Hypothalamus (tissue), 51 donors: ENCODE results near the gene SKIC8.

Source experiments
- DNase-seq, 51 donors: peaks; one replicate each; lab custom pipeline; 2025; lab: John Stamatoyannopoulos, UW

Gene SKIC8

DNA sequence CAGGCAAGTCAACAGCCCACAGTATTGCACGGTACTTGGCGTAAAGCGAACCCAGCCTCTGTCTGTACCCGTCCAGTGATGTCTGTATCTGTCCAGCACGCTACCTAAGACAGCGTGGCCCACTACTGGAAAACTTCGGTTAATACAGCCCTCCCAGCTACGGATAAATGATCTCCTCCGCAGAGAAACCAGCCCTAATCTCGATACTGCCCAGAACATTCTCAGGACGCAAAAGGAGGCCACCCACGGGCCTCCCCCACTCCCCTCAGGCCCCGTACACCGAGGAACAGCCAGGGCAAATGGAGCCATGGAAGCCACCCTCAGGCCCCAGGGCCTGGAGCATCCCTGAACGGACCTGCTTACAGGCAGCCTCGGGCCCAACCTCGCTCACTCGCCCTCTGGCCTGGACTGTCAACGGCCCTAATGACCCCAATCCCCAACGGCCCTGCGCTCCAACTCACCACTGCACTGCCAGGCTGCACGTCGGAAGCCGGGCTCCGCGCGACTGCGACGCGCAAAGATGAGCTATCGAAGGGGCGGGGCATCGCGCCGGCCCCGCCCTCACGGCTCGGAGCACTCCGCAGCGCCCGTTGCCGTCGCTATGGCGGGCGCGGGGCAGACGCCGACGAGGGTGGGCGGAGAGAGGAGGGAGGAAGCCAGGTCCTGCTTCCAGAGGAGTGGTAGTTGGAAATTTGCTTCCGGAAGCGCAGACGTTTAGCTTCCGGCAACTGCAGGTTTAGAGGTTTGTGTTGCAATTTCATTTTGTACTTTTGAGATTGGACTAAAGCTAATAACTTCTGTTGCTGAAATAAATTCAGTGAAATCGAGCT lies at the start of gene SKIC8:
TSS of gene SKIC8 (minus strand) at position 509 of the 830 bp plus-strand sequence. CDS start 3,923 bp downstream, outside the sequence.
- DNase-seq, result peak; percentile 27 to 91 (median 79)

DNA sequence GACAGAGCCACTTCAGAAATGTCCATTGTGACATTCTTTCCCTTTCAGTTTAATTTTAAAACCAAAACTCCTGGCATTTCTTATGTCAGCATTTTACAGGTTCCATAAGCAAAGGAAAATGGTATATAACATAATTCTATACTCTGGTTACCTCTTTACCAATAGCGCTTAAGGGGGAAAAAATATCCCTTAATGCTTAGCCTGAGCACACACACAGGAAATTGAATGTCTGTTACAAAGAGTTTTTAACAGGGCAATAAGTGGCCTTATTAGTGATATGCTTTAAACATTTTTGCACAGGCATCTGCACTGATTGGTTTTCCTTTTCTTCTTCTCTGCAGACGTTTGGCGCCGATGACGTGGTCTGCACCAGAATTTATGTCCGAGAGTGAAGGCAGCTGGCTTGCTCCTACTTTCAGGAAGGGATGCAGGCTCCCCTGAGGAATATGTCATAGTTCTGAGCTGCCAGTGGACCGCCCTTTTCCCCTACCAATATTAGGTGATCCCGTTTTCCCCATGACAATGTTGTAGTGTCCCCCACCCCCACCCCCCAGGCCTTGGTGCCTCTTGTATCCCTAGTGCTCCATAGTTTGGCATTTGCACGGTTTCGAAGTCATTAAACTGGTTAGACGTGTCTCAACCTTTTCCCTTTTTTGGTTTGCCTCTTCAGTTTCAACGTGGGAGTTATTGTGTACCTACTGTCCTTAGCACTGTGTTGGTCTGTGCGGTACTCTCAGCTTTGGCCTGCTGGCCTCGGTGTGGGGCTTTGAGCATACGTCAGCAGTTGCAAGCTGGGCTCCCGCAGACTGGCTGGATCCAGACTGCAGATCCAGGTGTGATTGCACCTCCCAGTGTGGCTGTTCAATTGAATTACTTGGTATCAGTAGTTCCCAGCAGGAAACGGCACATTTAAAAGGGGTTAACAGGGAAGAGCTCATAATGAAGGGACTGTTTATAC lies 48.5 kb upstream of the SKIC8 start:
- DNase-seq, result no peak

DNA sequence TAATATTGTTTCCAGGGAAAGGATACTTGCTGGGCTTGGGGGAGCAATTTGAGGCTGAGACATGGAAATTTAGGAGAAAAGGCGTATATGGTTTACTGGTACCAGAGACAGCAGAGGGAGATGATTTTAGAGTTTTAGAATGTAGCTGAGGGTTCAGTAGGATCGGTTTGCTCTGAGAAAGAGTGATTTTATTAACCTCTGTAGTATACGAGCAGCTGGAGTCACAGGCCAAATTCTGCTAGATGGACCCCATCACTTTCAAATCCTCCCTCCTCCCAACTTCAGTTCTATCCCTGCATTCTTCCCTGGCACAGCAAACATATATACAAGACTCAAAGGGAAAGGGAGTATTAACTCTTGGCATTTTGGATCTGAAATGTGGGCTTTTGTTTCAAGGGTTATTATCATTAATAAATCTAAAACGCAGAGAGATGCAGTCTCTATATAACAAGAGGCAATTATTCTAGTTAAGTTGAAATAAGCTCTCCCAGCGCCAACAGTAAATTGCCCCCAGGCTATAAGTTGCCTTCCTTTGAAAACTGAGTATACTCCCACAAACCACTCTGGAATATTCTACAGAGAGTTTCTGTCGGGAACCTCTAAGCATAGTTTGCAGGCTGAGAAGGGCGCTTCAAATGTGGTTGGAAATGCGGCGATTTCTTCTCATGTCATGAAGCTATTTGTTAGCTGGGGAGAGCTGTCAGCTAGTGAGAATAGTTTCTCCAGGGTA lies 46.2 kb upstream of the SKIC8 start:
- no peak for DNase-seq

DNA sequence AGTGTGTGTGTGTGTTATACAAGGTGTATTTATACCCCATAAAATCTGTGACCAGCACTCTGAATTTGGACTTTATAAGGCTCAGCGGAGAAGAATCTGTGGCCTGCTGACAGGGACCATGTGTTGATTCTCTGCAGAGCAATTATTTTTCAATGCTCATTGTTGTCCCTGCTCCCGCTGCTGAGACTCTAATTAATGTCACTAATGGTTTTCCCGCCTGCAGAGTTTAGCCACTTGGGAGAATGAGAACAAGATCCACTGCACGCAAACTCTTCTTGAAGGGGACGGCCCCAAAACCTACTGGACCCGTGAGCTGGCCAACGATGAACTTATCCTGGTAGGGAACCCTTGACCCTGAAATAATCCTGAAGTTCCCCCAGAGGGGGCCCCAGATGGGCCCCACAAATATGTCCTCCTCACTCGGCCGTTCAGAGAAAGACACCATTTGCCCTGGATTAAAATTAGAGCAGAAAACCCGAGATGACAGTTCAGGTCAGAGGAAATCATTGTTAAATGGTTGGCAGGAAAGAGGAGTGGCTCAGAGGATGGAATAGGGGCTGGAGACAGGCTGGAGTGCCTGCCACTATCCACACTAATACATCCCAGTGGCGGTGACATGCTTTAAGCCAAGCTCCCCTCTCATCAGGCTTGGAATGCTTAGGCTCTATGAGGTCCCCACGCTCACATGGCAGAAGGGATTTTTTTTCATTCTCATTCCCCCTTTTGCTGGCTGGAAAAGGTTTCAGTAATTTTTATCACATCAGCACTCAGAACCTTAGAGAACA lies 44.1 kb upstream of the SKIC8 start:
- no peak for DNase-seq

DNA sequence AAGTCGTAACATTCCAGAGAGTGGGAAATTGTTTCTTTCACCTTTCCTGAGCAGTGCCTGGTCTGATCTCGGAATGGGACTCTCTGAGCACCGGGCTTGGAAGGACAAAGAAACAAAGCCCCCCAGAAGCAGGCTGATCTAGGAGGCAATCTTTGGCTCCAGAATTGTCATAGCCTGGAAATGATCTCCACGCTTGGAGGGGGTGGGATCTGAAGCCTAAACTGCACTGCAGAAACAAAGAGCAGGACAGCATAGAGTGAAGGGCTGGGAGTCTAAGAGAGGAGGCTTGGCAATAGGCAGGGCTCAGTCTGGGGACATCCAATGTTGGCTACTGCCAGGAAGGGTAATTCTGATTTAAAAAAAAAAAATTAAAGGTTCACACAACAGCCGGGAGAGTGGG lies 42.6 kb upstream of the SKIC8 start:
- DNase-seq, result no peak

DNA sequence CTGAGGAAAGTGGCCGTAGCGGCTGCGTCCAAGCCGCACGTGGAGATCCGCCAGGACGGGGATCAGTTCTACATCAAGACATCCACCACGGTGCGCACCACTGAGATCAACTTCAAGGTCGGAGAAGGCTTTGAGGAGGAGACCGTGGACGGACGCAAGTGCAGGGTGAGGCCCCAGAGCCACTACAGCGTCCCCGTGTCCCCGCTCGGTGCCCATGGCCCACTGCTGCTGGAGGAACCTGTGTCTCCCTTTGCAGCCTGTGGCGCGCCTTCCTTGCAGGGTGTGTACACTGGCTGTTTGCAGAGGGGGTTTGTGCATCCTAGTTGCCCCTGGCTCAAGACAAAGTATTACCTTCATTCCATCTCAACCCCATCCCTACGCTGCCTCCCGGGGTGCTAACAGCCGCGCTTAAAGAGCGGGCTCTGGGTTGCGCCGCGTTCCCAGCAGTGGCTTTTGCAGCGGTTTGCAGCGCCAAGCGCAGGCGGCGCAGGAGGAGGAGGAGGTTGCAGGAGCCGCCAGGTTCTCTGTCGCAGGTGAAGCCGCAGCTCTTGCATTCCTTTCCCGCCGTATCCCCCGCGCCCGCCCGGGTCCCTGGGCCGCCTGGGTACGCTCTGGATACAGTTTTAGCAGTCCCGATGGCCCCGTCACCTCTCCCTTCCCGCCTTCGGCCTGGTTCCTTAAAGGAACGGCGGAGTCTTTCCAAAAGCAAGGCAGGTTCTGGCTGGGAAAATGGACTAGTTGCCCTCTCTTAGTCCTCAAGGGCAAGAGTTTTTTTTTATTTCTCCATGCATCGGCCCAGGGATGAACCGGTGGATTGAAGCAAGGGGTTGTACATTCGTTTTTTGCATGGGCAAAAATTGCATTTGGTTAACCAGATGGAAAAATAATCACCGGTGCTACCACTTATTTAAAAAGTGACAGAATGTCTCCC lies 41.9 kb upstream of the SKIC8 start:
- DNase-seq, result peak in 3 of 51 donors; percentile 21 to 34 (median 22)

DNA sequence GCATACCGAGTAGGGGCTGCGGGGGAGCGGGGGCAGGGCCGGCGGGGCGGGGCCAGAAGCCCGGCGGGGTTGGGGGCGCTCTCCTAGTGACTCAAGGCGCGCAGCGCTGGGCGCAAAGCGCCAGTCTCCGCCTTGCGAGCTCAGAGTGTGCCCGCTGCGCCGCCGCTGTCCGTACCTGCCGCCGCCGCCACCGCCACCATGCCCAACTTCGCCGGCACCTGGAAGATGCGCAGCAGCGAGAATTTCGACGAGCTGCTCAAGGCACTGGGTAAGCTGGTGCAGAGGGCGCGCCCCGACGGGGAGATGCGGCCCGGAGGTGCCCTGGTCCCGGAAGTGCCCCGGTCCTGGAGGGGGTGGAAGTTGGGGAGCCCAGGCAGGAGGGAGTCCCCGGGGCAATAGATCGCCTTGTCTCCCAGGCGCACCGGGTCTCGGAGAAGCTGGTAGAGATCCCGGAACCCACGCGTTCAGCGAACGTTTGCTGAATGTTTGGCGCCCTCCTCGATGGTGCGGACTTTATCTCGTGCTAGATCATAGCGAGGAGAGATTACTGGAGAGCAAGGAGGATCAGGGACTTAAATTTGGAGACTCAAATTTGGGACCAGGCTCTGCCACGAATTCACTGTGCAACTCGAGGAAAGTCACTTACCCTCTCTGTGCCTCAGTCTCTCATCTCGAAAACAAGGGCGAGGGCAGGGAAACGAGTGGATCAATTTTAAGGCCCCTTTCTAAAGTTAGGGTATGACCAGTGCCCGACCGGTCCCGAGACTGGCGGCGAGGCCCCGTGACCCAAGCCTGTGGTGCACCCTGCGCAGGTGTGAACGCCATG lies 41.0 kb upstream of the SKIC8 start, which contains the start of gene CRABP1:
TSS of gene CRABP1 (plus strand) at position 123 of the 826 bp plus-strand sequence. CDS start at position 199, 76 bp downstream.
- DNase-seq, result peak in 2 of 51 donors; percentile 11

DNA sequence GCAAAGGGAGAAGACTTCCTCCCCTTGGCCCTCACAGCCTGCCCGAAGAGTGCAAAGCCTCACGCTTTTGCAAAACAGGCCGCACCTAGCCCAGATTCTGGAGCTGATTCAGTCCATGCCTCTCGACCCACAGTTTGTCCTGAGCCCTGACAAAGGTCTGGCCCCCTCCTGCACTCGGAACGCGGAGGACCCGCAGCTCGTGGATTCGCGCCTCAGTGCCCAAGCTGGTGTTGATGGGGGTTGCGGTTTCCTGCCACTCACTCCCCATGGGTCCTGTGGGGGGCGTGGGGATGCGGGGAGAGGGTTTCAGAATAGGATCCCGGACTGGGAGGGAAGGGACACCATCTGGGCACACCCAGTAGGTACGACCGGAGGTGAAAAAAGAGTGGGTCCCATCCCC lies 40.1 kb upstream of the SKIC8 start:
- DNase-seq, result no peak

DNA sequence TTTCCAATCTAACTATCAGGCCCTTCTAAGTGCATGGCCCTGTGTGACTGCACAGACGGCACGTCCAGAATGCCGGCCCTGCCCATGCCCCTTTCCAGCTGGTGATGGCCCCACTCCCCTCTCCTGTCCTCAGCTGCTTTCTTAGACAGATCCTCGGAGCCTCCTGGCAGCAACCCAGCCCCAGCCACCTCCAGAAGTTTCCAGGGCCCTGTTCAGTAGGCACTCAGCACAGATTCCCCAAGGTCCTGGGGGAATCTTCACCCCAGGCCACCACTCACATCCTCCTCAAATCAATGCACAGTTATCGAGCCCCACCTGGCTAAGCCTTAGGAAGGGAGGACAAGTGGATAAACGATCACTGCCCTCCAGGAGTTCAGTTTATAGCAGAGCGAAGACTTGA lies 39.4 kb upstream of the SKIC8 start:
- no peak for DNase-seq

DNA sequence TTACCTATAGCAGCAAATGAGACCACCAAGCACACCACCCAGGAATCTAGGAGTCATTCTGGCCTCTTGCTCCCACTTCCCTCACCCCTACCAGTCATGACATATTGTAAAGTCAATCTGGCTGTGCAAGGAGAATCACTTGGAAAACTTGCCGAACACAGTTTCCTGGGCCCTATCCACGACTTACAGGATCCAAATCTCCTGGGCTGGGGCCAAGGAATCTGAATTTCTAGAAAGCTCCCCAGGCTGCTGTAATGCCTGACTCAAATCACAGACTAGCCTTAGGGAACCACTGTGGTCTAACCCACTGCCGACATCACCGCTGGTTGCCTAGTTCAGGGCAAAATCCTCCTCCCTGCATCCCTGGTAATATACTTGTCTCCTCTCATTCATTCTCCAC lies 36.6 kb upstream of the SKIC8 start:
- no peak for DNase-seq

DNA sequence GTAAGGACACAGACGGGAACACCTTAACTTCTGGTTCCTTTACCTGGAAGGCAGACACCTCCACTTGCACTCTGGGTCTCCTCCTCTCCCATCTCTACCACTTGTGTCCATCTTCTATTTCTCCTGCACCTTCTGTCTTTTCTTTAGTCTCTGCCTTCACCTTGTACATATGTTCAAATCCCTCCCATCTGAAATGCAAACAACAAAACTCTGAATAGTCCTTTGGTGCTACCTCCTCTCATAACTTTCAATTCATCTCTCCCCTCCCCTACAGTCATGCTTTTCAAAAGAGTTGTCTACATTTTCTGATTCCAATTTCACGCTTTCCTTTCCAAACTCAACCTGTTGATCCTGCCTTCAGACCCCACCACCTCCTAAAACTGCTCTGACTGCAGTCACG lies 35.4 kb upstream of the SKIC8 start:
- no peak for DNase-seq

DNA sequence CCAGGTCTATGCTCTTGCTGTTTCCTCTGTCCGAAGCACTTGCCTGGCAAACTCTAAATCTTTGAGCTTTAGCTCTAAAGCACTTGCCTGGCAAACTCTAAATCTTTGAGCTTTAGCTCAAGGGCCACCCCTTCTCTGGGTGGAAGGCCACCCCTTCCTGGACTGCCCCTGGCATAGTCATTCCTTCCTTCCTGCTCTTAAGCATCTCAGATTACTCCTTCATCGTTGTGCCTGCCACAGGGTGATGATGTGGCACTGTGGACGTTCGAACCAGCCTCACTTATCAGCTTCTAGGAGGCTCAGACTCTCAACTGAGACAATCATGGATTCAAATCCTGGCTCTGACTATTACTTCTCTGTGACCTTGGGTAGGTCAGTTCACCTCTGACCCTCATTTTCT lies 30.2 kb upstream of the SKIC8 start:
- no peak for DNase-seq

DNA sequence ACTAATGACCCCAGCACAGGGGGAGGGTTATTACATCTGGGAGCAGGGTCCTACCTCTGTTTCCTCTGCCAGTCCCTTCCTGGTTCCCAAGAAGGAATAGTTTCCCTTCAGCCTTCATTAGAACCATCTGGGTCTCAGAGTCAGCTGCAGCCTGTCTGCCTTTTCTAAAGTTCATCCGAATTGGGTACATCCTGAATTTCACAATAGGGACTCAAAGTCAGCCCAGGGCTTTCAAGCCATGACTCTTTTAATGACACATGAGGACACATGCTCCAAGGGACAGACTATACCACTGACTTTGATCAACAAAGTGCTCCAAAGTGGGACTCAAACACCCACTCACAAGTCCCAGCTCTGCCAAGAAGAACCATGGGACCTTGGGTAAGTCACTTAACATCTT lies 28.1 kb upstream of the SKIC8 start:
- DNase-seq, result no peak

DNA sequence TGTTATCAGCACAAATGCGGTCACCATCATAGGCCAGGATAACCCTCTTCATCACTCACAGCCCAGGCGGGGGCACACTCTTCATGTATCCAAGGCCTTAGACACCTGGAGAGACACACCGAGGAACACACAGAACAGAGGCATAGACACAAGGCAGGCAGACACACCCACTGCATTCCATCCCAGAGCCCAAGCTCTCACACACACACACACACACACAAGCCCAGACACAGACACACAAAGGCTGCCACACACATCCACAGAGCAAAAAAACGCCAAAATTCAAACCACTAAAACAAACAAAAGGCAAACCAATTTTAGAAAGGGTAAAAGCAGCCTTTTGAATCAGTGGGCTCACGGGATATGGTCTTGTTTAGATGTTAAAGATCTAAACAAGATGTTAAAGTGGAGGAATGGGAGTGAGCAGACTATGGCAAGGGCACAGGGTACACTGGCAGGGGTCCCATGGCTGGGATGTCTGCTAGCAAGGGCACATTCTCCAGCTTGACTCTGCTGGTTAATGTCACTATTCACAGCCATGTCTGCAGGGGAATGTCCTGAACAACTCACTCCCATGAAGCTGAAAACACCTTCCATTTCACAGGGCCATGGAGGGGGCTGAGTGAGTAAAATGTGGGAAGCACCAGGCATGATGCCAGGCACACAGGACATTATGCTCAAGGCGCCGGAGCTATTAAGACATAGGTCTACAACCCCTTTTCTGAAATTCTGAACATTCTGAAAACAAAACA lies 25.9 kb upstream of the SKIC8 start:
- no peak for DNase-seq

DNA sequence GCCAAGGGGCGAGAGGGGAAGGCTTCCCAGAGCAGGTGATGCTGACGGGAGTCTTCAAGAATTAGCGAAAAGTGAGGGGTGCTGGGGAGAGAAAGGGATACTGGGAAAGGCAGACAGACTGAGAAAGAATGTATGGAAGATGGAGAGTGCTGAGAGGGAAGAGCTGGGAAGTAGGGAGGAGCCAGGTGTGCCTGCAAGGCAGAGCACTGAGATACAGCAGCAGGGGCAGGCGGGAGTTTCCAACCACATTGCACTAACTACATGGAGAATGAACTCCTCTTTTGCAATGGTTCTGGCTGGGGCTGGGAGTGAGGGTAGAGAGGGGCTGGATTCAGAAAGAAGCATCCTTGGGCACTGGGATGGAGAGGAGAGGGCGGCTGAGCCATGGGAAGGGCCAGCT lies 24.7 kb upstream of the SKIC8 start:
- no peak for DNase-seq

DNA sequence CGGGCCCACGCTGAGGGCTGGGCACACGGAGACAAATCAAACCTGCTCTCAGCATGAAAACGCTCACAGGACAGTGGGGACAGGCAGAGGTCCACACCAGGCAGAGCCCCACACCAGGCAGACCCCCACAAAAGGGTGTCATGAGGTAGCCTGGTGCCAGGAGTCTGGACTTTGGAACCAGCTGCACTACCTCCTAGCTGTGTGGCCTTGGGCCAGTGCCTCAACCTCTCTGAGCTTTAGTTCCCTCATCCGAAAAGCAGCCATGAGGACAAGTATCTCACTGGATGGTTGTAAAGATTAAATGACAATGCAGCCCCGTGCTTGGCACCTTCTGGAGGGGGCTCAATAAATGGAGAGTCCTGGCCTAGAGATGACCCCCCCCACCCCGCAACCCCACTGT lies 24.3 kb upstream of the SKIC8 start:
- DNase-seq, result no peak
